ENCODE data around the gene GPR78.

Gene GPR78

GRCh38 chr4:8613421-8614364, 33.5 kb downstream of the GPR78 start:
- H3K27ac ChIP-seq, result no peak overlapping the region
- TF ChIP-seq CTCF (IDR thresholded peaks at IDR 0.05) (no peak), ZFX (IDR thresholded peaks at IDR 0.05; ENCODE audit: borderline replicate concordance) (no peak)

DNA sequence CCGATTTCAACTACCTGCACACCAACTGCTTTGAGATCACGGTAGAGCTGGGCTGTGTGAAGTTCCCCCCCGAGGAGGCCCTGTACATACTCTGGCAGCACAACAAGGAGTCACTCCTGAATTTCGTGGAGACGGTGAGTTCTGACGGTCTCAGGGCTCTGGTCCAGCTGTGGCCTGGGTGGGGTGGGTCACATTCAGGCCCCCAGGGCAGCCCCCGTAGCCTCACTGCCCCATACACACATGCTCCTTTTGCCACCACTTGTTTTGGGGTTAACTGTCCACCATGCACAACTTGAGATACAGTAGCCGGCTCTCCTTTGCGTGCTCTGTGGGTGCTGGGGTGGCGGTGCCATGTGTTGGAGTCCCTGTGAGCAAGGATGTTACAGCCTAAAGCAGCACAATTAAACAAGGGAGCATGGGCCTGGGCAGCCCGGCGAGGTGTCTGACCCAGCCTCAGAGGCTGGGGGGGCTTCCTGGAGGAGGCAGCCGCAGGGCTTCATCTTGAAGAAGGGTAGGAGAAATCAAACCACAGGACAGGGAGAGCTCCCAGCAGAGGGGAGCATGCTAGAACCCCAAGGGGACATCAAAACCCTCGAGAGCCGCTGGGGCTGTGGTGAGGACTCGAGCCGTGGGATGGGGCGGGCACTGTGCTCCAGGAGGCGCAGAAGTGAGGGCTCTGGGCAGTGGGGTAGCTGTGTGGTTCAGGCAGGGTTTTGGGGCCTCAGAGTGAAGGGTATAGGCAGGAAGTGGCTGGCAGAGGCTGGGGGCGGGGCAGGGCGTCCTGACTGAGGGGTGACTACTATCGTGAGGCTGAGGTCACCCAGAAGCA, 34.4 kb downstream of the GPR78 start:
- TF ChIP-seq CTCF (IDR thresholded peaks at IDR 0.05) (no peak), ZFX (IDR thresholded peaks at IDR 0.05; ENCODE audit: borderline replicate concordance) (no peak)
- H3K27ac ChIP-seq, result no peak overlapping the region

DNA sequence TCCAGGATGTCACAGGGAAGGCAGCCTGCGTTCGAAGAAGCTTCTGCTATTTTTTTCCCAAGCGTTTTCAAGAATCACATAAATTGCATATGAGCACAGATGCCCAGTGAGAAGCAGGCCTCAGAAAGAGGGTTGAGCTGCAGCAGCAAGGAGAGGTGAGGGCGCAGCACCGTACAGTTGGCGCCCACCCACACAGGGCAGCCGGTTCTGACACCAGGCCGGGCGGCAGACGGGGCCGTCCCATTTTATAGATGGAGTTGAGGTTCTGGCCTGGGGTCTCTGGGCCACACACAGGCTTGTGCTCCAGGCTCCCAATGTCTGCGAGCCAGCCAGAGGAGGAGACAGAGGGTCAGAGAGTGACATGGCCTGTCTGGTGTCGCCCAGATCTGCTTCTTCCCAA, 35.2 kb downstream of the GPR78 start:
- H3K27ac ChIP-seq, result no peak overlapping the region

DNA sequence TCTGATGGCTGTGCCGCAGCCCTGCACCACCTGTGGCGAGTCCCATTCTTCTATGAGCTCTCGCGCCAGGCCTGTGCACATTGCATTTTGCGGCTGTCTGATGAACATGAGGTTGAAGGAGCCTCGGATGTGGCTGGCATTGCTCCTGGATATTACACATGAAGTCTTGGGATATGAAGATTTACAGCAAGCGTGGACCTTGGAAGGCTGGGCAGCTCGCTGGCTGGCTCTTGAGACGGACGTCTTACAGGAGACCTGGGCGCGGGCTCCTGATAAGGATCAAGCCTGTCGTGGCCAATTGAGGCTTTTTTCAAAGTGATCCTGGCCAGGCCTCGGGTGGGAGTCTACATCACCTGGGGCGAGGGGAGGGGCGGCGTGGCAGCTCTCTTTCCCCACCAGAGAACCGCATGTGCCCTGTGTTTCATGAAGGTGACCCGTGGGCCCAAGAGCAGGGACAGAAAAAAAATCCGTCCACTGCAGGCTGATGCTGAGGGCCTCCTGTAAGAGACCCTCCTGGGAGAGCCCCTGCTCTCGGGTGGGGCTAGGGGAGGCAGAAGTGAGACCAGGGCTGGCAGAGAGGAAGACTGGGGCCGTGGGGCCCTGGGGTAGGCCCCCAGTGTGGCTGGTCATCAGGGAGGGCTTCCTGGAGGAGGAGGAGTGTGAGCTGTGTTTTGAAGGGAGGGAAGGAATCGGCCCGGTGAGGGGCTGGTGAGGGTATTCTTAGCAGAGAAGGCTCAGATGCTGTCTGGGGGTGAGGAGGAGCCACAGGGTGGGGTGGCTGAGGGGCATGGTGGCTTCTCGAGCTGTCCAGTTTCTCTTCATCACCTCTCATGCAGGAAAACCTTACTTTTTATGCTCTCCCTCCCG, 36.0 kb downstream of the GPR78 start:
- TF ChIP-seq ZFX (IDR thresholded peaks at IDR 0.05; ENCODE audit: borderline replicate concordance) (no peak), CTCF (IDR thresholded peaks at IDR 0.05) (no peak)
- H3K27ac ChIP-seq, result no peak overlapping the region

More for the DNA sequence above, 35.2 kb downstream of the GPR78 start:
- TF ChIP-seq CTCF (IDR thresholded peaks at IDR 0.05) (no peak), ZFX (IDR thresholded peaks at IDR 0.05; ENCODE audit: borderline replicate concordance) (no peak)

DNA sequence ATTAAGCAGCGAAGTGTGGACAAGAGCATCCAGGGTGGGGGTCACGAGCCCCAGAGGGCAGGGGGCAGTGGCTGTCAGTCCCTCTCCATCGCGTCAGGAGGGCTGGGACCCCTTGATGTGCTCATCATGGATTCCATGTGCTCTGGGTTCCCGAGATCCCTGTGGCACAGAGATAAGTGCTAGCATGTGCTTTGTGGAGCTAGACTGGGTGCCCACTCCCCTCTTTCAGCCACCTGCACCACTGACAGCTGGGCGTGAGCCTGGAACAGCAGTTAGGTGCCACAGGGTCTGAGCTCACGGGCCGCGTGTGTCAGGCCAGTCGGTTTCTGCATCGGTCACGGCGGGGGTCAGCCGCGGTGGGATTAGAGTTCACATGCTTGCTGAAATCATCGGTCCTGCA, 36.6 kb downstream of the GPR78 start:
- TF ChIP-seq CTCF (IDR thresholded peaks at IDR 0.05) (no peak), ZFX (IDR thresholded peaks at IDR 0.05; ENCODE audit: borderline replicate concordance) (no peak)
- no peak overlapping the region for H3K27ac ChIP-seq

DNA sequence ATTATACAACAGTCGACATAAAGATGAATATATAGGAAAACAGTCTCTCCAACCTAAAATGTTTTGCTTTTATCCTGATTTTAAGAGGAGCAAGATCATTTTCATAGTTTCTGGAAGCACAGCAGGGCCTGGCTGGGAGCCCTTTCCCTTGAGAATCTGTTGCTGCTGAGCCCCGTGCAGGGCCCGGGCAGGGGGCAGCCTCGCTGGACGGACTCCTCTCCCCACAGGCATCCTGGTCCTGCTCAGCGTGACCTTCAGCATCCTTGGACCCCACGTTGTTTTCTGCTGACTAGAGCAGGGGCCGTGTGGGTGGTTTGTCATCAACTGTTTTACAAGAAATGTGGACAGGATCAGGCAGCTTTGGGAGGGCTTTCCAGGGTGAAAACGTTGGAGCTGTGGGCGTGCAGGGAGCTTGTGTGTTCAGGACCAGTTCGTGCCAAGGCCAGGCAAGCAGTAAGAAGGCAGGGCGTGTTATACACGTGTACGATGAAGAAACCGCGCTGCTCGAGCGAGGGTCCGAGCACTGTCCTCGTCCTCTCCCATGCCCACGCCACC, 37.4 kb downstream of the GPR78 start:
- H3K27ac ChIP-seq, result no peak overlapping the region
- no peak for TF ChIP-seq CTCF (IDR thresholded peaks at IDR 0.05)
- TF ChIP-seq ZFX (IDR thresholded peaks at IDR 0.05; ENCODE audit: borderline replicate concordance), result no peak

Data from 22Rv1 (cell line).